Right cardiac atrium (tissue), 5 donors: ENCODE results near the gene KIAA0513. TPM values are rescaled to one million over a fixed set of nuclear protein-coding genes. Genes with fewer than 3 reads are reported as not detected.

Source experiments
- ATAC-seq, 2 donors: fragments of 200-7000 bp; cut with Tn5 transposase; one replicate each; pipeline versions ENCODE4 v1.8.0 to v1.9.1; 2020; ENCODE audit warnings: moderate library complexity in 2 of 2, mild to moderate bottlenecking in 1 of 2
- DNase-seq, 3 donors: peaks; one replicate each; pipeline ENCODE4 v3.0.0-alpha.2; 2020
- H3K27ac ChIP-seq: one replicate; pipeline ENCODE4 v1.5.1; 2013; ENCODE audit warnings: mild to moderate bottlenecking, low read length, control low read depth, moderate library complexity
- H3K27me3 ChIP-seq: one replicate; pipeline ENCODE4 v1.6.1; 2013; ENCODE audit not compliant: control insufficient read depth, insufficient read depth
- H3K4me1 ChIP-seq: one replicate; pipeline ENCODE4 v1.6.1; 2013; ENCODE audit warnings: low read length; ENCODE audit not compliant: control insufficient read depth, insufficient read depth
- H3K4me3 ChIP-seq: one replicate; pipeline ENCODE4 v1.5.1; 2013; ENCODE audit warnings: low read length, control low read depth
- H3K9me3 ChIP-seq: one replicate; pipeline ENCODE4 v1.6.1; 2013; ENCODE audit warnings: low read length; ENCODE audit not compliant: control insufficient read depth
- WGBS: extraction: QIAGEN DNeasy Blood & Tissue Kit; methylation state at CpG from one replicate; pipeline ENCODE4 v1.1.7; 2013; 5-methylcytosine and 5-hydroxymethylcytosine counted together
- intact Hi-C, 4 donors: fragments of 100-400 bp; cut with DNase I; formaldehyde crosslinking; loops; one replicate each; pipeline versions ENCODE4 v1.11.0 to v1.14.0; 2022 to 2023
- long read RNA-seq, 4 donors: library from polyadenylated mRNA; unstranded; transcript quantifications; one replicate each; pipeline ENCODE4 v2.0.0, GENCODE V29; 2020 to 2021
- polyA plus RNA-seq: library from polyadenylated mRNA; stranded (reverse); fragments of 200-250 nt; gene quantifications from one replicate; pipeline ENCODE4 v1.2.3, GENCODE V29; 2013
- total RNA-seq, 4 donors: library from RNA; stranded (reverse); fragmentation: NEBNext Ultra II Directional; extraction: Animal tissue kit (Norgen Biotek cat#: 25700); gene quantifications; one replicate each; pipeline ENCODE4 v1.2.1, GENCODE V29; 2021
- donor health status: healthy with polysubstance abuse.
- donor health status: DM: no; HTN: yes; CAD: no.
- donor health status: DM: no; HTN: no; CAD: no.
- donor health status: DM: no; HTN: yes; CAD: no; lungs with severe emphysema.
- donor health status: DM: yes; HTN: yes; CAD: no.

The KIAA0513 gene
- total RNA-seq: 10 to 100 TPM; 10.9 to 13.5 (median 12.6) TPM
- 6.7 TPM for polyA plus RNA-seq
- long read RNA-seq, donor 1, full-length matches to known transcripts: 3 of 13 reads
- long read RNA-seq, donor 1, partial matches to known transcripts: 2 of 13 reads
- long read RNA-seq, donor 1, other reads (novel, unspliced or antisense): 8 of 13 reads
- long read RNA-seq, donor 2, partial matches to known transcripts: 0 of 3 reads
- long read RNA-seq, donor 2, other reads (novel, unspliced or antisense): 3 of 3 reads
- long read RNA-seq, donor 3, full-length matches to known transcripts: 7 of 31 reads
- long read RNA-seq, donor 3, partial matches to known transcripts: 2 of 31 reads
- long read RNA-seq, donor 3, other reads (novel, unspliced or antisense): 22 of 31 reads
- long read RNA-seq, donor 4, full-length matches to known transcripts: 2 of 4 reads
- long read RNA-seq, donor 4, partial matches to known transcripts: 1 of 4 reads
- long read RNA-seq, donor 4, other reads (novel, unspliced or antisense): 1 of 4 reads

- peak within 1 kb of the TSS; percentile 54 for H3K27ac ChIP-seq
- H3K4me3 ChIP-seq: peak within 1 kb of the TSS; percentile 81
- WGBS: under 1% methylated on average over 59 of the region's 59 CpGs
- DNase-seq (peak; percentile 95 to 98 (median 97)), ATAC-seq (peak; percentile 84 to 93)
- no peaks in the 10 kb centered on the region for H3K9me3 ChIP-seq
- no peaks in the 10 kb centered on the region for H3K27me3 ChIP-seq
- intact Hi-C loops: no loop called here
- peaks cover 2% of the 10 kb centered on the region for H3K4me1 ChIP-seq
Observed at GRCh38 chr16:85027349-85027957, at the start of gene KIAA0513. Gene KIAA0513 (plus strand): TSS chr16:85027795. CDS start chr16:85067072, 39,277 bp downstream.

- ATAC-seq (no peak), DNase-seq (no peak)
- H3K4me3 ChIP-seq: no peak overlapping the region
- no peaks in the 10 kb centered on the region for H3K9me3 ChIP-seq
- 87% methylated on average over 4 of the region's 4 CpGs for WGBS
- intact Hi-C loops: no loop called here
- peaks cover 2% of the 10 kb centered on the region for H3K4me1 ChIP-seq
- H3K27ac ChIP-seq: no peak overlapping the region
- H3K27me3 ChIP-seq: no peaks in the 10 kb centered on the region
Observed at GRCh38 chr16:84979516-84979915, 48.1 kb upstream of the KIAA0513 start.

GRCh38 chr16:84982434-84982833 is 45.2 kb upstream of the KIAA0513 start:
- Histone ChIP-seq H3K9me3 (no peaks in the 10 kb centered on the region), H3K27me3 (no peaks in the 10 kb centered on the region), H3K4me1 (peaks cover 2% of the 10 kb centered on the region), H3K4me3 (no peak overlapping the region), H3K27ac (no peak overlapping the region)
- DNase-seq: peak in 2 of 3 donors; percentile 42 to 71
- intact Hi-C loops: no loop called here
- 44% methylated on average over 9 of the region's 9 CpGs for WGBS
- peak; percentile 24 to 49 for ATAC-seq

- no peaks in the 10 kb centered on the region for H3K9me3 ChIP-seq
- ATAC-seq: no peak
- 89% methylated on average over 15 of the region's 15 CpGs for WGBS
- peaks cover 2% of the 10 kb centered on the region for H3K4me1 ChIP-seq
- no peaks in the 10 kb centered on the region for H3K27me3 ChIP-seq
- DNase-seq: peak in 1 of 3 donors; percentile 14
- intact Hi-C loops: no loop called here
- H3K27ac ChIP-seq: no peak overlapping the region
- no peak overlapping the region for H3K4me3 ChIP-seq
Observed at GRCh38 chr16:84985079-84986065, 42.2 kb upstream of the KIAA0513 start.

GRCh38 chr16:84986102-84986501 is 41.5 kb upstream of the KIAA0513 start:
- Histone ChIP-seq H3K27ac (no peak overlapping the region), H3K9me3 (no peaks in the 10 kb centered on the region), H3K27me3 (no peaks in the 10 kb centered on the region), H3K4me3 (no peak overlapping the region), H3K4me1 (peaks cover 2% of the 10 kb centered on the region)
- DNase-seq (peak in 1 of 3 donors; percentile 44), ATAC-seq (no peak)
- 93% methylated on average over 22 of the region's 22 CpGs for WGBS
- intact Hi-C loops: no loop called here

- H3K4me1 ChIP-seq: peaks cover 2% of the 10 kb centered on the region
- H3K4me3 ChIP-seq: no peak overlapping the region
- no peaks in the 10 kb centered on the region for H3K9me3 ChIP-seq
- no peaks in the 10 kb centered on the region for H3K27me3 ChIP-seq
- DNase-seq (peak in 1 of 3 donors; percentile 1), ATAC-seq (no peak)
- no peak overlapping the region for H3K27ac ChIP-seq
- intact Hi-C loops: no loop called here
- 97% methylated on average over 1 of the region's 1 CpG for WGBS
Observed at GRCh38 chr16:84986879-84987278, 40.7 kb upstream of the KIAA0513 start.

GRCh38 chr16:84988328-84989080 is 39.1 kb upstream of the KIAA0513 start:
- intact Hi-C loops: no loop called here
- DNase-seq (peak in 1 of 3 donors; percentile 1), ATAC-seq (no peak)
- Histone ChIP-seq H3K9me3 (no peaks in the 10 kb centered on the region), H3K27ac (no peak overlapping the region), H3K4me3 (no peak overlapping the region), H3K4me1 (no peaks in the 10 kb centered on the region), H3K27me3 (no peaks in the 10 kb centered on the region)
- WGBS: 91% methylated on average over 16 of the region's 16 CpGs

- WGBS: 88% methylated on average over 27 of the region's 27 CpGs
- Histone ChIP-seq H3K9me3 (no peaks in the 10 kb centered on the region), H3K27me3 (no peaks in the 10 kb centered on the region), H3K4me3 (no peak overlapping the region), H3K27ac (no peak overlapping the region), H3K4me1 (no peaks in the 10 kb centered on the region)
- ATAC-seq: no peak
- intact Hi-C loops: loop anchor here in 1 of 4 donors (10.0 kb wide), 1 partner anchor 95 kb away; no protein-coding TSS in a partner anchor
- DNase-seq: no peak
Observed at GRCh38 chr16:84989749-84990620, 37.6 kb upstream of the KIAA0513 start.

- no peaks in the 10 kb centered on the region for H3K9me3 ChIP-seq
- ATAC-seq (no peak), DNase-seq (no peak)
- no peaks in the 10 kb centered on the region for H3K27me3 ChIP-seq
- intact Hi-C loops: loop anchor here in 1 of 4 donors (10.0 kb wide), 1 partner anchor 94 kb away; no protein-coding TSS in a partner anchor
- no peaks in the 10 kb centered on the region for H3K4me1 ChIP-seq
- H3K4me3 ChIP-seq: no peak overlapping the region
- H3K27ac ChIP-seq: no peak overlapping the region
- WGBS: 94% methylated on average over 9 of the region's 9 CpGs
Observed at GRCh38 chr16:84990782-84991181, 36.8 kb upstream of the KIAA0513 start.
